K562 (cell line): Measurements from ENCODE around the gene IRX5. TPM values are rescaled to one million over a fixed set of nuclear protein-coding genes. Genes with fewer than 3 reads are reported as not detected.
A peak's percentile ranks its signal among the peaks of the same experiment; 100 is the strongest.

Experiments
- BCL6 ChIP-seq: fragments of 250-450 bp; sonication (Bioruptor Pico); IDR thresholded peaks from 2 replicates; pipeline ENCODE4 v1.4.0; 2020
- DMBX1 ChIP-seq: fragments of 250-450 bp; sonication (Bioruptor Pico); IDR thresholded peaks from 2 replicates; pipeline ENCODE4 v1.8.0; 2022; ENCODE audit warnings: inconsistent platforms, mild to moderate bottlenecking, moderate library complexity, borderline replicate concordance
- ETV1 ChIP-seq: fragments of 450-650 bp; conservative IDR thresholded peaks from 2 replicates; pipeline ENCODE4 v1.6.1; 2016; ENCODE audit warnings: missing genetic modification characterization, control low read depth, low read depth, missing compliant biosample characterization
- EZH2 ChIP-seq: IDR thresholded peaks from 2 replicates; pipeline ENCODE4 v1.6.1; 2012; ENCODE audit warnings: low read depth, mild to moderate bottlenecking, inconsistent platforms, low read length, borderline replicate concordance
- FOS ChIP-seq: IDR thresholded peaks from 3 replicates; pipeline ENCODE4 v1.6.1; 2011; ENCODE audit not compliant: insufficient read length; ENCODE audit errors: extremely low read depth
- HEY1 ChIP-seq: fragments of 250-450 bp; sonication (Bioruptor Pico); IDR thresholded peaks from 2 replicates; pipeline ENCODE4 v1.5.0; 2020; ENCODE audit warnings: mild to moderate bottlenecking, moderate library complexity, borderline replicate concordance
- KDM5B ChIP-seq: fragments of 200-600 bp; sonication (generic); IDR thresholded peaks from 2 replicates; pipeline ENCODE4 v1.6.1; 2012; ENCODE audit warnings: low read depth, mild to moderate bottlenecking, moderate library complexity, low read length, control low read depth, inconsistent platforms; ENCODE audit not compliant: insufficient replicate concordance
- KLF10 ChIP-seq: fragments of 250-450 bp; sonication (Bioruptor Pico); IDR thresholded peaks from 2 replicates; pipeline ENCODE4 v1.6.1; 2021; ENCODE audit warnings: matching md5 sums
- KLF16 ChIP-seq: IDR thresholded peaks from 2 replicates; pipeline ENCODE4 v1.6.1; 2016; ENCODE audit warnings: antibody characterized with exemption
- NFIX ChIP-seq: fragments of 250-450 bp; sonication (Bioruptor Pico); IDR thresholded peaks from 2 replicates; pipeline ENCODE4 v1.4.0; 2020; ENCODE audit warnings: low read depth, mild to moderate bottlenecking, moderate library complexity
- SIN3B ChIP-seq: fragments of 450-650 bp; IDR thresholded peaks from 2 replicates; pipeline ENCODE4 v1.6.1; 2017; ENCODE audit warnings: low read depth, mild to moderate bottlenecking, moderate library complexity
- SREBF1 ChIP-seq: fragments of 150-350 bp; IDR thresholded peaks from 2 replicates; pipeline ENCODE4 v1.6.1; 2014; ENCODE audit warnings: antibody characterized with exemption, low read depth, low read length, borderline replicate concordance
- U2AF2 ChIP-seq: fragments of 200-400 bp; formaldehyde crosslinking; optimal IDR thresholded peaks from 2 replicates; pipeline ENCODE3; 2017; ENCODE audit warnings: low read depth, mild to moderate bottlenecking, low read length
- WHSC1 ChIP-seq: IDR thresholded peaks from one replicate; pipeline ENCODE4 v1.6.1; 2012; ENCODE audit warnings: low read length, control low read depth, inconsistent platforms
- polyA plus RNA-seq, 8 experiments: library from polyadenylated mRNA; depleted of rRNA in 4 of 8; stranded (reverse) in 5 of 8; unstranded in 3 of 8; fragments of >200 nt; fragmentation: Nextera tagmentation in 2 of 8; fragmentation: Illumina TruSeq in 1 of 8; extraction: Ambion mirVana in 2 of 8; extraction: Trizol in 1 of 8; gene quantifications; 2 replicates each; pipeline versions ENCODE4 v1.2.1 to v1.2.3, GENCODE V29; 2011 to 2014; ENCODE audit warnings: inconsistent platforms in 1 of 8, missing spikeins in 1 of 8
- total RNA-seq, 7 experiments: library from RNA; depleted of rRNA in 6 of 7; stranded (reverse); fragments of >200 nt in 6 of 7; fragmentation: Illumina TruSeq in 2 of 7; extraction: Trizol in 2 of 7; gene quantifications; 2 replicates each; pipeline versions ENCODE4 v1.2.1 to v1.2.3, GENCODE V29; 2011 to 2021; ENCODE audit warnings: low replicate concordance in 1 of 7
- TF ChIP-seq, protein P1 (sequence below), 2 experiments: fragments of 450-650 bp; IDR thresholded peaks; 2 replicates each; pipeline ENCODE4 v1.6.1; 2016
- TF ChIP-seq, protein P2 (sequence below): sonication (generic); formaldehyde crosslinking; IDR thresholded peaks from 2 replicates; pipeline ENCODE4 v1.8.1; 2023; ENCODE audit warnings: mild to moderate bottlenecking, missing genetic modification reagents
- TF ChIP-seq, protein P3 (sequence below): fragments of 450-650 bp; IDR thresholded peaks from 2 replicates; pipeline ENCODE4 v1.6.1; 2016; ENCODE audit warnings: low read depth

IRX5 gene
- total and polyA plus RNA-seq, 9 of the 15 experiments (the other 6 are each of a cell fraction or from before 2014, with no cell fraction given): 0.20 to 4.2 (median 0.94) TPM

DNA sequence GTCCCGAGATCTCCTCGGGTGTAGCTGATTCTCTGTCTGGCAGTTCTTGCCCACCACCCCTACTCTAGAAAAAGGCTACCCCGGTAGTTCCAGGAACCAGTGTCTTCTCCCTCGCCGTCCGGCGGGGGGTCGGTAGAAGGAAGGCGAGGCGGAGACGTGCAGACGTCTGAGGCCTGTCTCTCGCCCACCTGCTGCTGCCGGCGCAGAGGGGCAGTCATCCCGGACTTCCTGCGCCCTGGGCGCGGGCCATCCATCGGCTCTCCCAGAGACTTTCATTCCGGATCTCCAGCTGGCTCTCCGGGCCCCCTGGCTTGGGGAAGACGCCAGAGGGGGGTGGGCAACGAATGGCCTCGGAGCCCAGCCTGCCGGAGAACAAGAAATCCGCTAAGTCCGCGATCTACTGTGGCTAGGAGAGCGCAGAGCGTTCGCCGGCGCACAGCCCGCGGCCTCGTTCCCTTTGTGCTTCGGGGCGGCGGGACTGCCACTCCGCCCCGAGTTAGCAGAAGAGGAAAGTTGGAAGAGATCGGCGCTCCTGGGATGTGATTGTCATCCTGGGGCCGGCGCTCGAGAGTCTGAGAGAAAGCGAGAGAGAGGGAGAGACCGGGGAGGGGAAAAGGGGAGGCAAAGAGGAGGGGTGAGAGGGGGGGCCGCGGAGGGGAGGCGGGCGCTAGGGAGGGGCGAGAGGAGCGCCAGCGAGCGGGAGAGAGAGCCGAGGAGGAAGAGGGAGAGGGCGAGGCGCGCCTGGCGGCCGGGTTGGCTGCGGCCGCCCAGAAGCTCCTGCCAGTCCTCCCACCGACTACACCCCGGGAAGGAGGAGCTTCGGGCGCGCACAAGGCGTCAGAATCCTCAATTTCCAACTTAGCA lies at the start of gene IRX5 (continued):
- no peak for TF ChIP-seq ETV1
- TF ChIP-seq HEY1 (CRISPR knock-in tag): no peak
- TF ChIP-seq WHSC1: no peak
- TF ChIP-seq, protein P1, sequence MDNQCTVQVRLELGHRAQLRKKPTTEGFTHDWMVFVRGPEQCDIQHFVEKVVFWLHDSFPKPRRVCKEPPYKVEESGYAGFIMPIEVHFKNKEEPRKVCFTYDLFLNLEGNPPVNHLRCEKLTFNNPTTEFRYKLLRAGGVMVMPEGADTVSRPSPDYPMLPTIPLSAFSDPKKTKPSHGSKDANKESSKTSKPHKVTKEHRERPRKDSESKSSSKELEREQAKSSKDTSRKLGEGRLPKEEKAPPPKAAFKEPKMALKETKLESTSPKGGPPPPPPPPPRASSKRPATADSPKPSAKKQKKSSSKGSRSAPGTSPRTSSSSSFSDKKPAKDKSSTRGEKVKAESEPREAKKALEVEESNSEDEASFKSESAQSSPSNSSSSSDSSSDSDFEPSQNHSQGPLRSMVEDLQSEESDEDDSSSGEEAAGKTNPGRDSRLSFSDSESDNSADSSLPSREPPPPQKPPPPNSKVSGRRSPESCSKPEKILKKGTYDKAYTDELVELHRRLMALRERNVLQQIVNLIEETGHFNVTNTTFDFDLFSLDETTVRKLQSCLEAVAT (IDR thresholded peaks at IDR 0.05): peak in 1 of 2 experiments; percentile 99; a peak in 2 of 4 replicates
- no peak for TF ChIP-seq SIN3B
- no peak for TF ChIP-seq FOS
- TF ChIP-seq EZH2: no peak
- TF ChIP-seq, protein P2, sequence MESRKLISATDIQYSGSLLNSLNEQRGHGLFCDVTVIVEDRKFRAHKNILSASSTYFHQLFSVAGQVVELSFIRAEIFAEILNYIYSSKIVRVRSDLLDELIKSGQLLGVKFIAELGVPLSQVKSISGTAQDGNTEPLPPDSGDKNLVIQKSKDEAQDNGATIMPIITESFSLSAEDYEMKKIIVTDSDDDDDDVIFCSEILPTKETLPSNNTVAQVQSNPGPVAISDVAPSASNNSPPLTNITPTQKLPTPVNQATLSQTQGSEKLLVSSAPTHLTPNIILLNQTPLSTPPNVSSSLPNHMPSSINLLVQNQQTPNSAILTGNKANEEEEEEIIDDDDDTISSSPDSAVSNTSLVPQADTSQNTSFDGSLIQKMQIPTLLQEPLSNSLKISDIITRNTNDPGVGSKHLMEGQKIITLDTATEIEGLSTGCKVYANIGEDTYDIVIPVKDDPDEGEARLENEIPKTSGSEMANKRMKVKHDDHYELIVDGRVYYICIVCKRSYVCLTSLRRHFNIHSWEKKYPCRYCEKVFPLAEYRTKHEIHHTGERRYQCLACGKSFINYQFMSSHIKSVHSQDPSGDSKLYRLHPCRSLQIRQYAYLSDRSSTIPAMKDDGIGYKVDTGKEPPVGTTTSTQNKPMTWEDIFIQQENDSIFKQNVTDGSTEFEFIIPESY (CRISPR knock-in tag): no peak
- TF ChIP-seq KDM5B: peak; percentile 58
- no peak for TF ChIP-seq U2AF2
- TF ChIP-seq KLF16: no peak
- TF ChIP-seq SREBF1: no peak
- no peak for TF ChIP-seq KLF10 (CRISPR knock-in tag)
- TF ChIP-seq DMBX1: no peak
- no peak for TF ChIP-seq NFIX (CRISPR knock-in tag)
- TF ChIP-seq, protein P3, sequence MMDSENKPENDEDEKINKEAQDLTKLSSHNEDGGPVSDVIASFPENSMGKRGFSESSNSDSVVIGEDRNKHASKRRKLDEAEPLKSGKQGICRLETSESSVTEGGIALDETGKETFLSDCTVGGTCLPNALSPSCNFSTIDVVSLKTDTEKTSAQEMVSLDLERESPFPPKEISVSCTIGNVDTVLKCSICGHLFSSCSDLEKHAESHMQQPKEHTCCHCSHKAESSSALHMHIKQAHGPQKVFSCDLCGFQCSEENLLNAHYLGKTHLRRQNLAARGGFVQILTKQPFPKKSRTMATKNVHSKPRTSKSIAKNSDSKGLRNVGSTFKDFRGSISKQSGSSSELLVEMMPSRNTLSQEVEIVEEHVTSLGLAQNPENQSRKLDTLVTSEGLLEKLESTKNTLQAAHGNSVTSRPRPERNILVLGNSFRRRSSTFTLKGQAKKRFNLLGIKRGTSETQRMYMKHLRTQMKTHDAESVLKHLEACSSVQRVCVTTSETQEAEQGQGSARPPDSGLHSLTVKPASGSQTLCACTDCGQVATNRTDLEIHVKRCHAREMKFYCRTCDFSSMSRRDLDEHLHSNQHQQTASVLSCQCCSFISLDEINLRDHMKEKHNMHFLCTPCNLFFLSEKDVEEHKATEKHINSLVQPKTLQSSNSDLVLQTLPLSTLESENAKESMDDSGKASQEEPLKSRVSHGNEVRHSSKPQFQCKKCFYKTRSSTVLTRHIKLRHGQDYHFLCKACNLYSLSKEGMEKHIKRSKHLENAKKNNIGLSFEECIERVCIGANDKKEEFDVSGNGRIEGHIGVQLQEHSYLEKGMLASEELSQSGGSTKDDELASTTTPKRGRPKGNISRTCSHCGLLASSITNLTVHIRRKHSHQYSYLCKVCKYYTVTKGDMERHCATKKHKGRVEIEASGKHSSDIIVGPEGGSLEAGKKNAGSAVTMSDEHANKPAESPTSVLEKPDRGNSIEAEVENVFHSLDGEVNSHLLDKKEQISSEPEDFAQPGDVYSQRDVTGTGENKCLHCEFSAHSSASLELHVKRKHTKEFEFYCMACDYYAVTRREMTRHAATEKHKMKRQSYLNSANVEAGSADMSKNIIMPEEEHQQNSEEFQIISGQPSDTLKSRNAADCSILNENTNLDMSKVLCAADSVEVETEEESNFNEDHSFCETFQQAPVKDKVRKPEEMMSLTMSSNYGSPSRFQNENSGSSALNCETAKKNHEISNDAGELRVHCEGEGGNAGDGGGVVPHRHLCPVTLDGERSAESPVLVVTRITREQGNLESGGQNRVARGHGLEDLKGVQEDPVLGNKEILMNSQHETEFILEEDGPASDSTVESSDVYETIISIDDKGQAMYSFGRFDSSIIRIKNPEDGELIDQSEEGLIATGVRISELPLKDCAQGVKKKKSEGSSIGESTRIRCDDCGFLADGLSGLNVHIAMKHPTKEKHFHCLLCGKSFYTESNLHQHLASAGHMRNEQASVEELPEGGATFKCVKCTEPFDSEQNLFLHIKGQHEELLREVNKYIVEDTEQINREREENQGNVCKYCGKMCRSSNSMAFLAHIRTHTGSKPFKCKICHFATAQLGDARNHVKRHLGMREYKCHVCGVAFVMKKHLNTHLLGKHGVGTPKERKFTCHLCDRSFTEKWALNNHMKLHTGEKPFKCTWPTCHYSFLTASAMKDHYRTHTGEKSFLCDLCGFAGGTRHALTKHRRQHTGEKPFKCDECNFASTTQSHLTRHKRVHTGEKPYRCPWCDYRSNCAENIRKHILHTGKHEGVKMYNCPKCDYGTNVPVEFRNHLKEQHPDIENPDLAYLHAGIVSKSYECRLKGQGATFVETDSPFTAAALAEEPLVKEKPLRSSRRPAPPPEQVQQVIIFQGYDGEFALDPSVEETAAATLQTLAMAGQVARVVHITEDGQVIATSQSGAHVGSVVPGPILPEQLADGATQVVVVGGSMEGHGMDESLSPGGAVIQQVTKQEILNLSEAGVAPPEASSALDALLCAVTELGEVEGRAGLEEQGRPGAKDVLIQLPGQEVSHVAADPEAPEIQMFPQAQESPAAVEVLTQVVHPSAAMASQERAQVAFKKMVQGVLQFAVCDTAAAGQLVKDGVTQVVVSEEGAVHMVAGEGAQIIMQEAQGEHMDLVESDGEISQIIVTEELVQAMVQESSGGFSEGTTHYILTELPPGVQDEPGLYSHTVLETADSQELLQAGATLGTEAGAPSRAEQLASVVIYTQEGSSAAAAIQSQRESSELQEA: no peak
- TF ChIP-seq BCL6 (CRISPR knock-in tag): no peak
